Stimulated activated CD8-positive, alpha-beta memory T cell treated with anti-CD3 and anti-CD28 coated beads, Interleukin-15, amount 100 ng/mL, for 1 hour (primary cell): ENCODE measurements around the gene CHST15.

Source experiments
- DNase-seq: peaks from one replicate; pipeline ENCODE4 v3.0.0-alpha.2; 2020; ENCODE audit warnings: low read depth

The CHST15 gene

GRCh38 chr10:124010563-124011131, 82.8 kb downstream of the CHST15 start:
- DNase-seq: no peak

GRCh38 chr10:124010024-124010423, 83.4 kb downstream of the CHST15 start:
- no peak for DNase-seq

GRCh38 chr10:124009231-124010015, 84.0 kb downstream of the CHST15 start:
- DNase-seq: no peak

- DNase-seq: no peak
Observed at GRCh38 chr10:124008681-124009080, 84.7 kb downstream of the CHST15 start.

- DNase-seq: no peak
Observed at GRCh38 chr10:124008187-124008586, 85.2 kb downstream of the CHST15 start.

- no peak for DNase-seq
Observed at GRCh38 chr10:124007773-124008145, 85.6 kb downstream of the CHST15 start.

GRCh38 chr10:124007102-124007772, 86.2 kb downstream of the CHST15 start:
- DNase-seq: no peak

GRCh38 chr10:124006526-124006925, 86.9 kb downstream of the CHST15 start:
- DNase-seq: no peak

GRCh38 chr10:124005991-124006392, 87.4 kb downstream of the CHST15 start:
- DNase-seq: no peak

- DNase-seq: no peak
Observed at GRCh38 chr10:124005091-124005490, 88.3 kb downstream of the CHST15 start.

GRCh38 chr10:124004663-124005004, 88.8 kb downstream of the CHST15 start:
- DNase-seq: no peak

- no peak for DNase-seq
Observed at GRCh38 chr10:124003871-124004662, 89.3 kb downstream of the CHST15 start.

- no peak for DNase-seq
Observed at GRCh38 chr10:124003481-124003870, 89.9 kb downstream of the CHST15 start.

- no peak for DNase-seq
Observed at GRCh38 chr10:124003070-124003419, 90.4 kb downstream of the CHST15 start.

- DNase-seq: no peak
Observed at GRCh38 chr10:124002391-124003069, 90.9 kb downstream of the CHST15 start.

GRCh38 chr10:124001391-124002148, 91.8 kb downstream of the CHST15 start:
- no peak for DNase-seq

- no peak for DNase-seq
Observed at GRCh38 chr10:124000792-124001201, 92.6 kb downstream of the CHST15 start.

GRCh38 chr10:123999956-124000615, 93.3 kb downstream of the CHST15 start:
- DNase-seq: no peak

- DNase-seq: no peak
Observed at GRCh38 chr10:123999261-123999660, 94.1 kb downstream of the CHST15 start.

GRCh38 chr10:123998197-123999141, 94.9 kb downstream of the CHST15 start:
- no peak for DNase-seq
